HCT116 (cell line): Measurements from ENCODE around the gene PABPC3. TPM values are rescaled to one million over a fixed set of nuclear protein-coding genes. Genes with fewer than 3 reads are reported as not detected.

Source experiments
- ATAC-seq: fragments of 200-7000 bp; cut with Tn5 transposase; 2 replicates; pipeline ENCODE4 v1.9.1; 2020; ENCODE audit warnings: mild to moderate bottlenecking, moderate library complexity
- BruUV-seq: library from RNA; stranded (reverse); fragments of 400-500 nt; replicated peaks from 2 replicates; lab custom pipeline; 2021; lab: Mats Ljungman, UMichigan
- CTCF ChIA-PET: fragments of 300-600 bp; sonication (Branson Sonifier 250); formaldehyde crosslinking; loops from one replicate; lab custom pipeline; 2021; ENCODE audit warnings: antibody characterized with exemption; lab: Charles Lee
- POLR2A ChIA-PET: fragments of 300-600, 350-600 bp; sonication (Branson Sonifier 250); formaldehyde crosslinking; loops from one replicate; lab custom pipeline; 2021; ENCODE audit warnings: antibody characterized with exemption; lab: Charles Lee
- RAD21 ChIA-PET, 2 experiments: fragments of 300-600 bp; sonication (Branson Sonifier 250); formaldehyde crosslinking; loops; one replicate each; lab custom pipeline; 2023; ENCODE audit warnings: low total read pairs in 2 of 2; ENCODE audit not compliant: uncharacterized antibody in 2 of 2, unreplicated experiment in 2 of 2, low non-redundant PET in 1 of 2; lab: Charles Lee
- DNase-seq: peaks from one replicate; pipeline ENCODE4 v3.0.0-alpha.2; 2010; ENCODE audit warnings: low read depth, low spot score
- H2AFZ ChIP-seq: fragments of 200-600 bp; shearing (Covaris generic), sonication (generic); 2 replicates; pipeline ENCODE4 v1.6.1; 2017; ENCODE audit warnings: low read depth, mixed run types, mixed read lengths, antibody characterized with exemption, low read length; ENCODE audit not compliant: poor library complexity, severe bottlenecking
- H3K27ac ChIP-seq: 2 replicates; pipeline ENCODE4 v1.5.1; 2012; ENCODE audit warnings: low read depth, low read length
- H3K27me3 ChIP-seq: fragments of 200-600 bp; sonication (generic); 2 replicates; pipeline ENCODE4 v1.6.1; 2016; ENCODE audit warnings: mixed run types, low read length, mixed read lengths; ENCODE audit not compliant: insufficient read depth
- H3K36me3 ChIP-seq, 2 experiments: fragments of 200-500 bp in 1 of 2; fragments of 200-600 bp in 1 of 2; sonication (Bioruptor generic) in 1 of 2; sonication (generic) in 1 of 2; 2 replicates each; pipeline versions ENCODE4 v1.5.1 to v1.6.1; 2014 to 2016; ENCODE audit warnings: low read length in 2 of 2, inconsistent platforms in 1 of 2, mixed read lengths in 1 of 2, mixed run types in 1 of 2; ENCODE audit not compliant: insufficient read depth in 2 of 2, control insufficient read depth in 1 of 2
- H3K4me1 ChIP-seq, 2 experiments: fragments of 200-600 bp in 1 of 2; sonication (generic) in 1 of 2; 2 replicates each; pipeline versions ENCODE4 v1.5.1 to v1.6.1; 2012 to 2017; ENCODE audit warnings: low read length in 2 of 2, inconsistent platforms in 1 of 2, mild to moderate bottlenecking in 1 of 2, mixed read lengths in 1 of 2, mixed run types in 1 of 2, moderate library complexity in 1 of 2; ENCODE audit not compliant: insufficient read depth in 2 of 2, control insufficient read depth in 1 of 2
- H3K4me2 ChIP-seq: fragments of 200-600 bp; sonication (generic); 2 replicates; pipeline ENCODE4 v1.6.1; 2017; ENCODE audit warnings: mixed run types, low read length, mixed read lengths
- H3K4me3 ChIP-seq, 2 experiments: fragments of 200-600 bp in 1 of 2; sonication (generic) in 1 of 2; replicated peaks in 1 of 2; 2 replicates each; pipeline ENCODE4 v1.5.1; 2011 to 2016; ENCODE audit warnings: low read length in 2 of 2, control low read depth in 1 of 2, low read depth in 1 of 2, mild to moderate bottlenecking in 1 of 2, mixed read lengths in 1 of 2, mixed run types in 1 of 2
- H3K79me2 ChIP-seq: fragments of 200-600 bp; sonication (generic); 2 replicates; pipeline ENCODE4 v1.6.1; 2017; ENCODE audit warnings: mild to moderate bottlenecking, mixed run types, low read length, moderate library complexity, mixed read lengths; ENCODE audit not compliant: insufficient read depth
- H3K9ac ChIP-seq: fragments of 200-600 bp; sonication (generic); 2 replicates; pipeline ENCODE4 v1.6.1; 2016; ENCODE audit warnings: low read length, mixed read lengths
- H3K9me2 ChIP-seq: fragments of 200-600 bp; sonication (generic), shearing (Covaris generic); 2 replicates; pipeline ENCODE4 v1.6.1; 2017; ENCODE audit warnings: mixed run types, mild to moderate bottlenecking, moderate library complexity; ENCODE audit not compliant: insufficient read depth
- H3K9me3 ChIP-seq, 2 experiments: fragments of 200-500 bp in 1 of 2; fragments of 200-600 bp in 1 of 2; sonication (Bioruptor generic) in 1 of 2; sonication (generic) in 1 of 2; 2 replicates each; pipeline ENCODE4 v1.6.1; 2014 to 2017; ENCODE audit warnings: low read length in 2 of 2, mixed read lengths in 2 of 2, inconsistent platforms in 1 of 2, low read depth in 1 of 2, mild to moderate bottlenecking in 1 of 2, mixed run types in 1 of 2, moderate library complexity in 1 of 2; ENCODE audit not compliant: control insufficient read depth in 1 of 2, insufficient read depth in 1 of 2
- H4K20me1 ChIP-seq: fragments of 200-600 bp; sonication (generic), shearing (Covaris generic); 2 replicates; pipeline ENCODE4 v1.6.1; 2017; ENCODE audit warnings: mixed run types, mild to moderate bottlenecking, moderate library complexity; ENCODE audit not compliant: insufficient read depth
- CBX3 ChIP-seq: IDR thresholded peaks from 2 replicates; pipeline ENCODE4 v1.6.1; 2012; ENCODE audit warnings: low read depth
- EGR1 ChIP-seq: IDR thresholded peaks from 2 replicates; pipeline ENCODE4 v1.6.1; 2012; ENCODE audit warnings: low read depth
- EZH2phosphoT487 ChIP-seq: fragments of 200-600 bp; IDR thresholded peaks from 2 replicates; pipeline ENCODE4 v1.6.1; 2018; ENCODE audit warnings: antibody characterized with exemption, borderline replicate concordance
- JUND ChIP-seq: IDR thresholded peaks from 2 replicates; pipeline ENCODE4 v1.6.1; 2012
- POLR2A ChIP-seq: IDR thresholded peaks from 2 replicates; pipeline ENCODE4 v1.7.0; 2011; ENCODE audit warnings: borderline replicate concordance; ENCODE audit not compliant: insufficient read depth, insufficient read length; ENCODE audit errors: extremely low read depth
- POLR2AphosphoS5 ChIP-seq: IDR thresholded peaks from 2 replicates; pipeline ENCODE4 v1.6.1; 2011; ENCODE audit warnings: mild to moderate bottlenecking, low read depth, low read length, moderate library complexity
- SRF ChIP-seq: IDR thresholded peaks from 2 replicates; pipeline ENCODE4 v1.6.1; 2012; ENCODE audit warnings: low read depth
- intact Hi-C: fragments of 100-400 bp; cut with micrococcal nuclease; formaldehyde crosslinking; loops from 2 replicates; pipeline ENCODE4 v1.10.0; 2022
- total RNA-seq: library from RNA; stranded (reverse); gene quantifications from one replicate; pipeline ENCODE4 v1.2.1, GENCODE V29; 2021; ENCODE audit not compliant: unreplicated experiment
- TF ChIP-seq, protein P1 (sequence below), 3 experiments: fragments of 200-600 bp in 1 of 3; sonication (generic) in 1 of 3; IDR thresholded peaks in 2 of 3; conservative IDR thresholded peaks in 1 of 3; 2 replicates each; pipeline ENCODE4 v1.5.1; 2012 to 2017; ENCODE audit warnings: low read depth in 2 of 3, low read length in 2 of 3, antibody characterized with exemption in 1 of 3, borderline replicate concordance in 1 of 3, control low read depth in 1 of 3, mild to moderate bottlenecking in 1 of 3, mixed read lengths in 1 of 3, mixed run types in 1 of 3, moderate library complexity in 1 of 3; ENCODE audit not compliant: insufficient read depth in 1 of 3
- TF ChIP-seq, protein P2 (sequence below): IDR thresholded peaks from 2 replicates; pipeline ENCODE4 v1.6.1; 2012; ENCODE audit warnings: low read depth
- TF ChIP-seq, protein P3 (sequence below): IDR thresholded peaks from 2 replicates; pipeline ENCODE4 v1.6.1; 2012
- TF ChIP-seq, protein P4 (sequence below): IDR thresholded peaks from 2 replicates; pipeline ENCODE4 v1.6.1; 2011; ENCODE audit warnings: mild to moderate bottlenecking, low read length, moderate library complexity; ENCODE audit not compliant: insufficient replicate concordance; ENCODE audit errors: extremely low read depth

The PABPC3 gene
- total RNA-seq, 1 experiment from 2014 or later: 0.59 TPM

DNA sequence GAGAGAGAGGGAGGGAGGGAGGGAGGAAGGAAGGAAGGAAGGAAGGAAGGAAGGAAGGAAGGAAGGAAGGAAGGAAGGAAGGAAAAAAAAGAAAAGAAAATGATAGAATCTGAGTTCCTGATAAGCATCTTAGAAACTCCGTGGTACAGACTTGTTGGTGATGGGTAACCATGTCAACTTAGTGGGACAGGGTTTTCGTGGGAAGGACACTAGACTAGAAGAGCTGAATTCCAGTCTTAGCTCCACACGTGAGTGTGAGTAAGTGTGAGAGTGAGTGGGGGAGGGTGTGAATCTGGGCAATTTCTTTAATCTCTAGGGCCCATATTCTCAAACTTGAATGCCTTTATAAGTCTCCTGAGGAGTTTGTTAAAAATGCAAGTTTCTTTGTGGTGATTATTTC is 35.0 kb downstream of the PABPC3 start:
- Histone ChIP-seq H2AFZ (no peak overlapping the region), H3K9ac (no peak overlapping the region), H3K9me3 (no peaks in the 10 kb centered on the region), H3K9me2 (no peaks in the 10 kb centered on the region), H3K36me3 (no peaks in the 10 kb centered on the region), H4K20me1 (no peaks in the 10 kb centered on the region), H3K4me1 (no peaks in the 10 kb centered on the region), H3K4me2 (no peak overlapping the region), H3K27me3 (no peaks in the 10 kb centered on the region), H3K27ac (no peak overlapping the region), H3K4me3 (no peak overlapping the region), H3K79me2 (no peaks in the 10 kb centered on the region)
- ATAC-seq (no peak), DNase-seq (no peak)
- ChIA-PET RAD21 (no interaction called here), CTCF (no interaction called here), POLR2A (no interaction called here)
- no TSS peak for BruUV-seq
- intact Hi-C loops: no loop called here
- TF ChIP-seq, protein P1, sequence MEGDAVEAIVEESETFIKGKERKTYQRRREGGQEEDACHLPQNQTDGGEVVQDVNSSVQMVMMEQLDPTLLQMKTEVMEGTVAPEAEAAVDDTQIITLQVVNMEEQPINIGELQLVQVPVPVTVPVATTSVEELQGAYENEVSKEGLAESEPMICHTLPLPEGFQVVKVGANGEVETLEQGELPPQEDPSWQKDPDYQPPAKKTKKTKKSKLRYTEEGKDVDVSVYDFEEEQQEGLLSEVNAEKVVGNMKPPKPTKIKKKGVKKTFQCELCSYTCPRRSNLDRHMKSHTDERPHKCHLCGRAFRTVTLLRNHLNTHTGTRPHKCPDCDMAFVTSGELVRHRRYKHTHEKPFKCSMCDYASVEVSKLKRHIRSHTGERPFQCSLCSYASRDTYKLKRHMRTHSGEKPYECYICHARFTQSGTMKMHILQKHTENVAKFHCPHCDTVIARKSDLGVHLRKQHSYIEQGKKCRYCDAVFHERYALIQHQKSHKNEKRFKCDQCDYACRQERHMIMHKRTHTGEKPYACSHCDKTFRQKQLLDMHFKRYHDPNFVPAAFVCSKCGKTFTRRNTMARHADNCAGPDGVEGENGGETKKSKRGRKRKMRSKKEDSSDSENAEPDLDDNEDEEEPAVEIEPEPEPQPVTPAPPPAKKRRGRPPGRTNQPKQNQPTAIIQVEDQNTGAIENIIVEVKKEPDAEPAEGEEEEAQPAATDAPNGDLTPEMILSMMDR (IDR thresholded peaks at IDR 0.05 in 2 of 3, conservative IDR thresholded peaks at IDR 0.05 in 1 of 3; ENCODE audit: borderline replicate concordance in 1 of 3, insufficient read depth in 1 of 3, low read depth in 2 of 3, low read length in 2 of 3): no peak
- TF ChIP-seq CBX3 (no peak), EZH2phosphoT487 (no peak), POLR2AphosphoS5 (no peak), EGR1 (no peak), SRF (no peak), JUND (no peak), POLR2A (no peak)
- TF ChIP-seq, protein P2, sequence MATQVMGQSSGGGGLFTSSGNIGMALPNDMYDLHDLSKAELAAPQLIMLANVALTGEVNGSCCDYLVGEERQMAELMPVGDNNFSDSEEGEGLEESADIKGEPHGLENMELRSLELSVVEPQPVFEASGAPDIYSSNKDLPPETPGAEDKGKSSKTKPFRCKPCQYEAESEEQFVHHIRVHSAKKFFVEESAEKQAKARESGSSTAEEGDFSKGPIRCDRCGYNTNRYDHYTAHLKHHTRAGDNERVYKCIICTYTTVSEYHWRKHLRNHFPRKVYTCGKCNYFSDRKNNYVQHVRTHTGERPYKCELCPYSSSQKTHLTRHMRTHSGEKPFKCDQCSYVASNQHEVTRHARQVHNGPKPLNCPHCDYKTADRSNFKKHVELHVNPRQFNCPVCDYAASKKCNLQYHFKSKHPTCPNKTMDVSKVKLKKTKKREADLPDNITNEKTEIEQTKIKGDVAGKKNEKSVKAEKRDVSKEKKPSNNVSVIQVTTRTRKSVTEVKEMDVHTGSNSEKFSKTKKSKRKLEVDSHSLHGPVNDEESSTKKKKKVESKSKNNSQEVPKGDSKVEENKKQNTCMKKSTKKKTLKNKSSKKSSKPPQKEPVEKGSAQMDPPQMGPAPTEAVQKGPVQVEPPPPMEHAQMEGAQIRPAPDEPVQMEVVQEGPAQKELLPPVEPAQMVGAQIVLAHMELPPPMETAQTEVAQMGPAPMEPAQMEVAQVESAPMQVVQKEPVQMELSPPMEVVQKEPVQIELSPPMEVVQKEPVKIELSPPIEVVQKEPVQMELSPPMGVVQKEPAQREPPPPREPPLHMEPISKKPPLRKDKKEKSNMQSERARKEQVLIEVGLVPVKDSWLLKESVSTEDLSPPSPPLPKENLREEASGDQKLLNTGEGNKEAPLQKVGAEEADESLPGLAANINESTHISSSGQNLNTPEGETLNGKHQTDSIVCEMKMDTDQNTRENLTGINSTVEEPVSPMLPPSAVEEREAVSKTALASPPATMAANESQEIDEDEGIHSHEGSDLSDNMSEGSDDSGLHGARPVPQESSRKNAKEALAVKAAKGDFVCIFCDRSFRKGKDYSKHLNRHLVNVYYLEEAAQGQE: no peak
- TF ChIP-seq, protein P3, sequence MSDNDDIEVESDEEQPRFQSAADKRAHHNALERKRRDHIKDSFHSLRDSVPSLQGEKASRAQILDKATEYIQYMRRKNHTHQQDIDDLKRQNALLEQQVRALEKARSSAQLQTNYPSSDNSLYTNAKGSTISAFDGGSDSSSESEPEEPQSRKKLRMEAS: no peak
- TF ChIP-seq, protein P4, sequence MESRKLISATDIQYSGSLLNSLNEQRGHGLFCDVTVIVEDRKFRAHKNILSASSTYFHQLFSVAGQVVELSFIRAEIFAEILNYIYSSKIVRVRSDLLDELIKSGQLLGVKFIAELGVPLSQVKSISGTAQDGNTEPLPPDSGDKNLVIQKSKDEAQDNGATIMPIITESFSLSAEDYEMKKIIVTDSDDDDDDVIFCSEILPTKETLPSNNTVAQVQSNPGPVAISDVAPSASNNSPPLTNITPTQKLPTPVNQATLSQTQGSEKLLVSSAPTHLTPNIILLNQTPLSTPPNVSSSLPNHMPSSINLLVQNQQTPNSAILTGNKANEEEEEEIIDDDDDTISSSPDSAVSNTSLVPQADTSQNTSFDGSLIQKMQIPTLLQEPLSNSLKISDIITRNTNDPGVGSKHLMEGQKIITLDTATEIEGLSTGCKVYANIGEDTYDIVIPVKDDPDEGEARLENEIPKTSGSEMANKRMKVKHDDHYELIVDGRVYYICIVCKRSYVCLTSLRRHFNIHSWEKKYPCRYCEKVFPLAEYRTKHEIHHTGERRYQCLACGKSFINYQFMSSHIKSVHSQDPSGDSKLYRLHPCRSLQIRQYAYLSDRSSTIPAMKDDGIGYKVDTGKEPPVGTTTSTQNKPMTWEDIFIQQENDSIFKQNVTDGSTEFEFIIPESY: no peak
